Panc1 (cell line): Measurements from ENCODE around the gene MPC1. TPM values are rescaled to one million over a fixed set of nuclear protein-coding genes. Genes with fewer than 3 reads are reported as not detected.

Experiments
- ATAC-seq: fragments of 200-7000 bp; cut with Tn5 transposase; 2 replicates; pipeline ENCODE4 v1.9.1; 2020; ENCODE audit warnings: mild to moderate bottlenecking, moderate library complexity
- BruUV-seq: library from RNA; stranded (reverse); fragments of 400-500 nt; replicated peaks from 2 replicates; lab custom pipeline; 2021; lab: Mats Ljungman, UMichigan
- CTCF ChIA-PET: fragments of 300-600 bp; sonication (Branson Sonifier 250); formaldehyde crosslinking; loops from one replicate; lab custom pipeline; 2022; ENCODE audit warnings: antibody characterized with exemption; lab: Charles Lee
- POLR2A ChIA-PET: fragments of 300-600 bp; sonication (Branson Sonifier 250); formaldehyde crosslinking; loops from one replicate; lab custom pipeline; 2022; ENCODE audit warnings: antibody characterized with exemption; lab: Charles Lee
- DNase-seq: peaks from one replicate; pipeline ENCODE4 v3.0.0-alpha.2; 2010; ENCODE audit warnings: low read depth, low spot score
- H3K27ac ChIP-seq: 2 replicates; pipeline ENCODE4 v1.5.1; 2011; ENCODE audit warnings: mild to moderate bottlenecking, low read length, inconsistent platforms
- H3K27me3 ChIP-seq: fragments of 200-500 bp; sonication (Bioruptor generic); 2 replicates; pipeline ENCODE4 v1.6.0; 2014; ENCODE audit warnings: low read length, inconsistent platforms; ENCODE audit not compliant: control insufficient read depth, insufficient read depth
- H3K36me3 ChIP-seq: fragments of 200-500 bp; sonication (Bioruptor generic); 2 replicates; pipeline ENCODE4 v1.5.1; 2014; ENCODE audit warnings: inconsistent platforms, mild to moderate bottlenecking, low read length, moderate library complexity; ENCODE audit not compliant: control insufficient read depth, insufficient read depth
- H3K4me1 ChIP-seq: 2 replicates; pipeline ENCODE4 v1.5.1; 2011; ENCODE audit warnings: inconsistent platforms, mild to moderate bottlenecking, low read length, moderate library complexity; ENCODE audit not compliant: control insufficient read depth, insufficient read depth
- H3K4me3 ChIP-seq, 2 experiments: 2 replicates each; pipeline ENCODE4 v1.5.1; 2011 to 2012; ENCODE audit warnings: low read depth in 2 of 2, low read length in 2 of 2, mild to moderate bottlenecking in 2 of 2, inconsistent platforms in 1 of 2, moderate library complexity in 1 of 2
- H3K9me3 ChIP-seq: fragments of 200-500 bp; sonication (Bioruptor generic); 2 replicates; pipeline ENCODE4 v1.5.1; 2014; ENCODE audit warnings: low read depth, mild to moderate bottlenecking, inconsistent platforms, low read length, moderate library complexity; ENCODE audit not compliant: control insufficient read depth, insufficient read depth
- CTCF ChIP-seq: fragments of 450-650 bp; IDR thresholded peaks from 2 replicates; pipeline ENCODE4 v1.5.1; 2017; ENCODE audit warnings: mild to moderate bottlenecking
- POLR2AphosphoS5 ChIP-seq: IDR thresholded peaks from 2 replicates; pipeline ENCODE4 v1.6.1; 2012; ENCODE audit warnings: mild to moderate bottlenecking, low read depth, low read length, moderate library complexity
- REST ChIP-seq, 2 experiments: IDR thresholded peaks; 2 replicates each; pipeline ENCODE4 v1.6.1; 2011 to 2012; ENCODE audit warnings: low read depth in 2 of 2, control low read depth in 1 of 2, low read length in 1 of 2, mild to moderate bottlenecking in 1 of 2, moderate library complexity in 1 of 2; ENCODE audit not compliant: insufficient read depth in 1 of 2
- SIN3A ChIP-seq: IDR thresholded peaks from 2 replicates; pipeline ENCODE4 v1.6.1; 2012; ENCODE audit warnings: low read depth, mild to moderate bottlenecking, low read length, moderate library complexity, borderline replicate concordance; ENCODE audit not compliant: insufficient read depth
- TCF7L2 ChIP-seq: IDR thresholded peaks from 2 replicates; pipeline ENCODE4 v1.6.1; 2011; ENCODE audit warnings: mild to moderate bottlenecking, low read depth, low read length, inconsistent platforms
- in situ Hi-C: cut with HindIII; loops from 2 replicates; pipeline ENCODE4 v1.10.0; 2016; ENCODE audit warnings: low sequenced_read_pairs, low pct_unique_long_range_greater_than_20kb
- intact Hi-C: fragments of 100-400 bp; cut with micrococcal nuclease; formaldehyde crosslinking; loops from one replicate; pipeline ENCODE4 v1.10.0; 2022; ENCODE audit not compliant: unreplicated experiment
- total RNA-seq: library from RNA; stranded (reverse); gene quantifications from one replicate; pipeline ENCODE4 v1.2.1, GENCODE V29; 2021; ENCODE audit not compliant: unreplicated experiment

Gene MPC1
- total RNA-seq, 1 experiment from 2014 or later, result 7.0 TPM

GRCh38 chr6:166335378-166336302, 47.1 kb downstream of the MPC1 start:
- no peak overlapping the region for H3K27ac ChIP-seq
- intact Hi-C loops (no loop called here), in situ Hi-C loops (no loop called here)
- H3K4me1 ChIP-seq, result no peaks in the 10 kb centered on the region
- no peaks in the 10 kb centered on the region for H3K27me3 ChIP-seq
- TF ChIP-seq CTCF (no peak), SIN3A (no peak), POLR2AphosphoS5 (no peak), REST (IDR thresholded peaks at IDR 0.05; ENCODE audit: insufficient read depth in 1 of 2, low read depth in 2 of 2, low read length in 1 of 2) (no peak), TCF7L2 (no peak)
- ATAC-seq, result no peak
- BruUV-seq, result no TSS peak
- no peak for DNase-seq
- CTCF ChIA-PET, result interaction anchor here (0.6 kb wide), 1 partner anchor 439 kb away, joined by 7 read pairs; no protein-coding TSS in a partner anchor
- no peaks in the 10 kb centered on the region for H3K36me3 ChIP-seq
- H3K9me3 ChIP-seq, result no peaks in the 10 kb centered on the region
- POLR2A ChIA-PET, result no interaction called here
- no peak overlapping the region for H3K4me3 ChIP-seq

DNA sequence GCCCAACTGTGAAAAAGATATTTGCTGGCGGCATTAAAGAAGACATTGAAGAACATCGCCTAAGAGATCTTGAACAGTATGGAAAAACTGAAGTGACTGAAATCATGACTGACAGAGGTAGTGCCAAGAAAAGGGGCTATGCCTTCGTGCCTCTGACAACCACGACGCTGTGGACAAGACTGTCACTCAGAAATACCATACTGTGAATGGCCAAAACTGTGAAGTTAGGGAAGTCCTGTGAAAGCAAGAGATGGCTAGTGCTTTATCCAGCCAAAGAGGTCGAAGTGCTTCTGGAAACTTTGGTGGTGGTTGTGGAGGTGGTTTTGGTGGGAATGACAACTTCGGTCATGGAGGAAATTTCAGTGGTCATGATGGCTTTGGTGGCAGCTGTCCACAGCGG, 47.9 kb downstream of the MPC1 start:
- no peak overlapping the region for H3K4me3 ChIP-seq
- no peaks in the 10 kb centered on the region for H3K27me3 ChIP-seq
- no peaks in the 10 kb centered on the region for H3K4me1 ChIP-seq
- no peaks in the 10 kb centered on the region for H3K9me3 ChIP-seq
- no peaks in the 10 kb centered on the region; the same call in 1 of the 2 replicates for H3K36me3 ChIP-seq
- intact Hi-C loops, result no loop called here
- no peak for ATAC-seq
- DNase-seq, result no peak
- no peak for TF ChIP-seq TCF7L2
- no peak for TF ChIP-seq SIN3A
- no peak for TF ChIP-seq CTCF
- TF ChIP-seq REST (IDR thresholded peaks at IDR 0.05; ENCODE audit: insufficient read depth in 1 of 2, low read depth in 2 of 2, low read length in 1 of 2), result no peak
- no peak for TF ChIP-seq POLR2AphosphoS5
- CTCF ChIA-PET, result no interaction called here
- H3K27ac ChIP-seq, result no peak overlapping the region
- no TSS peak for BruUV-seq
- POLR2A ChIA-PET, result no interaction called here
- in situ Hi-C loops, result no loop called here
